CD4-positive, alpha-beta T cell treated with Interleukin-6 for 4 hours (primary cell): ENCODE data around the gene DUT.
"Not testable (repeated sequence)": the region's sequence is repeated elsewhere in the genome, so short reads cannot be mapped to it uniquely, and the experiment has no call there.

Source experiments
- DNase-seq: peaks from one replicate; pipeline ENCODE4 v3.0.0-alpha.2; 2020; ENCODE audit warnings: mixed read lengths

Gene DUT

DNA sequence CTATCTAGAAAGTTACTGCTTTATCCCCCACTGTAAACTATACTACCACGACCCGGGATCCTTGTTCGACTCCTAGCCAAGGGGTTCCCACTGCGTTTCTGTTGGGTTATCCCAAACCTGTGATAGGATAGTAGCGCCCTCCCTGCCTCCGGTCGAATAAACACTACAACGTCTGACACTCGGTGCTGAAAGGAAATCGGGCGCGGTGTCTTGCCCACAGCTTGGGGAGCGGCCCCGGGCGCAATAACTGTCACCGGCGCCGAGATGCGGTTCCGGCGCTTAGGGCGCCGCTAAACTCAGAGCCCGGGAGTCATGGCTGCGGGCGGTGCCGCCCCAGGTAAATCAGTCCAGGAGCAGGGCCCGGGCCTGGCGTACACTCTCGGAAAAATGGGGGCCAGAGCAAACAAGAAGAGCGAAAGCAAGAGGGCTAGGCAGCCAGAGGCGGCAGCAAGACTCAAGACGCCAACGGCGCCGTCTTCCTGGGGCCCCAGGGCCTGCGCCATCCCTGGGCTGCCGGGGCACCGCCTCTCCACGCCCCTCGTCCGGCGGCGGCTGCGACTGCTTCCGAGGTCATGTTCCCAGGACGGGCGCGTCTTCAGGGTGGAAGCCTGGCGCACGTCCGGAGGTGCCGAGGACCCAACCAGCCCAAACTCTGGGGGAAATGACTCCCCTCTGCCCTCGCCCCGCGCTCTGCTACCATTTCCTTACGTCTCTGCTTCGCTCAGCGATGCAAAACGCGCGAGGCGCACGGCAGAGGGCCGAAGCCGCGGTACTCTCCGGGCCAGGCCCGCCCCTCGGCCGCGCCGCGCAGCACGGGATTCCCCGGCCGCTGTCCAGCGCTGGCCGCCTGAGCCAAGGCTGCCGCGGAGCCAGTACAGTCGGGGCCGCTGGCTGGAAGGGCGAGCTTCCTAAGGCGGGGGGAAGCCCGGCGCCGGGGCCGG lies at the start of gene DUT:
TSS of gene DUT (plus strand) at position 575 of the 941 bp plus-strand sequence. CDS start at position 662, 87 bp downstream.
- peak; percentile 86 for DNase-seq

DNA sequence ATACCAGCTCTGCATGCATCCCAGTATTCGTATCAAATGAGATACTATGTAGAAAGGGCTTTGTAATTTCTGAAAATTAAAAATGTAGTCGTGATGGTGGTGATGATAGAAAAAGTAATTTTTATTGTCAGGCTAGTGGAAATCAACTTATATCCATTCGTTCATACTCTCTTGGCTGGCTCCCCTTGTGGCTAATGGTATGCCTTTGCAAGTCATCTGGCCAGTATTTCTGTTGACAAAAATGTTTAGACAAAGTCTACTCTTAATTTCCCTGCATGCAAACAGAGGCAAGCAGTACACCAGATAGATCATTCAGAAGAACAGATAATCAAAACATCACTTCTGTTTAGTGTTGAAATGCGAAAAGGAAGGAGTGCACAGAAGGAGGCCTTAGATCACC lies 49.6 kb upstream of the DUT start:
- DNase-seq: no peak

DNA sequence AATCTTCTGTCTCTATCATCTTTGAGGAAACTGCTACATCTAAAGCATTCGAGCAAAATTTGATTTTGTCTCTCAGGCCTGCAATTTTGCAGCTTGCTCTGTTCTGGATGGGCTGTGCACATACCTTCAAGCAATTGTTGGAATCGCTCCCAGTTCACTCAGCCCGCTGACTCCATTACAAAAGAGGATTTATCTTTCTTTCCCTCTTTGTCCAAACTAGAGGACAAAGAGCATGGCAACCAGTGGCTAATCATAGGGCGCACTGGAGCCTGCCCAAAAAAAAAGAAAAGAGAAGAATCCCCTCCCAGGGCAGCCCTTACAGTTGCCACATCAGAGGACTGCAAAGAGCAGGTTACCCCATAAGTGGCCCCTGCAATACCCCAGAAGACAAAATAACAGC lies 49.0 kb upstream of the DUT start:
- DNase-seq: no peak

DNA sequence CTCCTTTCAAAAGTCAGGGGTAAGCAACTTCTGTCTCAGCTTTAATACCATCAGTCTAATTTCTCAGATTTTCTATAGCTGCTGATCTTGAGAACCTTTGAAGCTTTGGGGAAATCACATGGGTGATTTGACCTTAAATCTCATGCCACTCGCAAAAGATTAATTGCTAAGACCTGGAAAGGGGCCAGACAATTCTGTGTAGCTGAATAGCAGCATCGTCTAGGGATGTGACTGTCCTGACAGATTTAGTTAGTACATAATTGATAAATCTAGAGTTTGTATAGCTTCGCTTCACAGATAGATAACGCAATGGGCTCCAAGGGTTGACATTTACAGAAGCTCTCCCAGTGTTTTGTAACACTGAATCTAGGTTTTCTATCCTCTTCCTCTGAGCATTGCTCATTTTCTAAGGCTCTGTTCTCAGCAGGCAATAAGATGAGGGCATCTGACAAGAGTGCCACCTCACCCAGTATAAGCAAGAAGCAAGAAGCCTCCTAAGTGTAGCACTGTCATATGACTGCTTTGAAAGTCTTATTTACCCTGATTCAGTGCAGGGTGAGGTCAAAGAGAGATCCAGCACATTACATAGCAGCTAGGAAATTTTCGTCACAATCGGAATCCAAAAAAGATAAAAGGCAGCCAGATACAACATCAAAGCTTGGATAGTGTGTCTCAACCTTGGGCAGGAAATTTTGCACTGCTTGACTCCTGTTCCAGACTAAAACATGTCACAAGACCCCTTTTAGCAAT lies 47.7 kb upstream of the DUT start:
- no peak for DNase-seq

DNA sequence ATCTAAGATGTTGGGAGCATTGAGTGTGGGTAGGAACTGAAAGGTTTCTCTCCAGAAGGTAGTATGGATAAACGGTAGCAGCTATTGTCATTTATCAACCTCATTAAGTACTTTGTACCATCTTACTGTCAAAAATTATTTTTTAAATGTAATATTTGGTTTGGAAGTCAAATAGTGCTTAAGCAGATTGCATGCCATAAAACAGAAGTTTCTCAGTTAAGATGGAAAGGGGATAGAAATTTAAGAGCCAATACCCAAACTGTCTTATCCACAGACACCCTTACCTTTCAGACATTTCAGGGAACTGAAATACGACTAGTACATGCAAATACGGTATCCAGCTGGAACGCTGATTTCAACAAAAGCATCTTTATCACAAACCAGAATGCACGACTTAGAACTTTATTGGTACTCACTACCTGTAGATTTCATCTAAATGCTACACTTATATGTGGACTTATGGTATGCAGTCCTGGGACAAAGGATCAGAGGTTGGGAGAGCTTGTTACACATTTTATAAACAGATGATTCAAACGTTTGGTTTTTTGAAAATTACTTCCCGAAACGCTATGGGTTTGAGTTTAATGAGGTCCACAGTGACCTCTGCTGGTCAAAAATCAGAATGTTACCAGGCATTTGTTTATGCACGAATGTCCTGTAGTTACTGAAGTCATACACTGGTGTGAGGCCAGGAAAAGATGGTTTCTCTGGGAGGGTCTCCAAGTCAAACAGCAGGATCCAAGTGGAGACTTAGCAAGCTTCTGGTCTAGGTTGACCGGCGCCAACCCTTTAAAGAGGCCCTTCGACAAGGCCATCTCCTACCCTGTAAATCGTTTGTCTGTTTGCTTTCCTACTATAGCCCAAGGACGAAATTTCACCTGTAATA lies 45.7 kb upstream of the DUT start:
- DNase-seq: peak; percentile 51

DNA sequence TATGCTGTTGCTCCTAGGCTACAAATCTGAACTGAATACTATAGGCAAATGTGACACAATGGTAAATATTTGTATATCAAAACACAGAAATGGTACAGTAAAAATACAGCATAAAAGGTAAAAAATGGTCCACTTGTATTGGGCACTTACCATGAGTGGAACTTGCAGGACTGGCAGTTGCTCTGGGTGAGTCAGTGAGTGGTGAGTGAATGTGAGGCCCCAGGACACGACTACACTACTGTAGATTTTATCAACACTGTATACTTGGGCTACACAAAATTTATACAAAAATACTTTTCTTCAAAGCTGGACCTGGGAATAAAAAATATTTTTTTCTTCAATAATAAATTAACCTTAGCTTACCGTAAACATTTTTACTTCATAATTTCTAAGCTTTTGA lies 41.6 kb upstream of the DUT start:
- no peak for DNase-seq

DNA sequence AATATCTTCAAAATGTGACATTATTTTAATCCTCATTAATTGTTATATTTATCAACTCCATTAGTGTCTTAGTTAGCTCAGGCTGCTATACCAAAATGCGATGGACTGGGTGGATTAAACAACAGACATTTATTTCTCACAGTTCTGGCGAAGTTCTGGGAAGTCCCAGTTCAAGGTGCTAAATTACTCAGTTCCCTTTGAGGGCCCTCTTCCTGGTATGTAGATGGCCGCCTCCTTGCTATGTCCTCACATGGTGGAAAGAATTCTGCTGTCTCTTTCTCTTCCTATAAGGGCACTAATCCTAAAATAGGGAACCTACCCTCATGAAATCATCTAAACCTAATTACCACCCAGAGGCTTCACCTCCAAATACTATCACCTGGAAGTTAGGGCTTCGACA lies 38.8 kb upstream of the DUT start:
- no peak for DNase-seq

DNA sequence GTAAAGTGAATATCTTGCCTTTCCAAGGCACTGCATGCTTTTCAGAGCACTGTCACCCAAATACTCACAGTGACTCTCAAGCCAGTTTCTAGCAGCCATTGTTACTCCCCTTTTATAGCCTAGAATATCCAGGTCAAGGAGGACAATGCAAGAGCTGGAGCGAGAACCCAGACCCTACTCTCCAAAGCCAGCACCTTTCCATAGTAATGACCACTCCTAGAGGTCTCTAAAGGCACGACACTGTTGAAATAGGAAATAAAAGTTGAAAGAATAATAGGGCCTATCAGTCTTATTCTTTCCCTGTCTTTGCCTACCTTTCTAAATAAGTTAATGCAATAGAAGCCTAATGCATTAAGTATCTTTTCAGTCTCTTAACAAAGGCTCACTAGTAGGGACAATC lies 33.6 kb upstream of the DUT start:
- no peak for DNase-seq

DNA sequence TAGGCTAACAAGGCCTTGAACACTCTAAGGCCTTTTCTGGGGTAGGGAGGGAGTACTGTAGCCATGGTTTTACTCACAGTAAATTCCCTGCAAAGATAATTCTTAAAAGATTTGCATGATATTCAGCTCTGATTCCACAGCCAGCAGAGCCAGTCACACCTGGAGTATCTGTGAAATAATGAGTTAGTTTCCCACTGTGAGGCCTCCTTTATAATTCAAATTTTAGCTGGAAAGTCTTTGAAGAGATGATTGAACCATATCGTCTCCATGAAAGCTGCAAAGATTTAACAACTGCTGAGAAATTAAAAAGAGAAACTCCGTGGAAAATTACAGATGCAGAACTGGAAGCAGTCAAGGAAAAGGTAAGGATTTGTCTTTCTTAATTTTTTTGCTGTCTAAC lies 32.3 kb upstream of the DUT start:
- no peak for DNase-seq

DNA sequence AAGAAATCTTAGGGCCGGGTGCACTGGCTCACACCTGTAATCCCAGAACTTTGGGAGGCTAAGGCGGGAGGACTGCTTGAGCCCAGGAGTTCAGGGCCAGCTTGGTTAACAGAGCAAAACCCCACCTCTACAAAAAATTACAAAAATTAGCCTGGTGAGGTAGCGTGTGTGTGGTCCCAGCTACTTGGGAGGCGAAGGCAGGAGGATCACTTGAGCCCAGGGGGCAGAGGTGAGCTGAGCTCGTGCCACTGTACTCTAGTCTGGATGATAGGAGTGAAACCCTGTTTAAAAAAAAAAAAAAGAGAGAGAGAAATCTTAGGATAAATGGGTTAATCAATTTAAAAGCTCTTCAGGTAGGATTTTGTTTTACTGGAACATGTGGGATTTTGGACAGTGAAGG lies 31.2 kb upstream of the DUT start:
- no peak for DNase-seq

DNA sequence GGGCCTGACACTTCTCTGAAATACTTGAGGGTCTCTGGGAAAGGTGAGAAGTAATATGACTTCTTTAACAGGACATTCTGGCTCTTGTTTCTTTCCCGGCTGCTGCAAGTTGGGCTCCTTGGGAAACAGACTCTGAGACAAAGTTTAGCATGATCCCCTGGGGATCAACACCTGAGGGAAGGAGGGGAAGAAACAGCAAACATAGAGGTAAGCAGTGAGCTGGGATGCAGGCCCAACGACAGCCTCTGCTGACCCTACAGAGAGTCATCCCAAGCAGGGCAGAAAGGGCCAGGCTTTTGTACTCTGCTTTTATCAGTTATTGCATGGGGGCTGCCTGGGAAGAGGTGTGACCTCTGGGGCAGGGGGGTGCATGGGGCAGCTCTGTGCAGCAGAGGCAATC lies 26.8 kb upstream of the DUT start:
- DNase-seq: no peak

DNA sequence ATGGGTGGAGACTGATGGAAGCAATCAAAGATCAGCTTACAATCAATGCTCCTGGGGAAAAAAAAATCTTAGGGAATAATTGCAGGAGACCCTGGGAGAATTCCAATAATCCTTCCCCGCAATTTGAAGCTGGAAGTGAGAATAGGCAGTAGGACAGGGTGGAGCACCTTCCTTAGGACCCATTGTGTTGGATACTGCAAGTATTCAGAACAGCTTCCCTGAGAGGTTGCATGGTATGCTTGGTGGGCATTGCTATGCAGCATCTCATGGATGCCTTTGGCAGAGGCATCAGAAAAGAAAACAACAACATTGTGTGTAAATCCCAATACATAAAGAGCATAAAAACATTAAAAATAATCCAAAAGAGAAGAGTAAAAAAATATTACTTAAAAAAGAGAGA lies 24.6 kb upstream of the DUT start:
- DNase-seq: no peak

DNA sequence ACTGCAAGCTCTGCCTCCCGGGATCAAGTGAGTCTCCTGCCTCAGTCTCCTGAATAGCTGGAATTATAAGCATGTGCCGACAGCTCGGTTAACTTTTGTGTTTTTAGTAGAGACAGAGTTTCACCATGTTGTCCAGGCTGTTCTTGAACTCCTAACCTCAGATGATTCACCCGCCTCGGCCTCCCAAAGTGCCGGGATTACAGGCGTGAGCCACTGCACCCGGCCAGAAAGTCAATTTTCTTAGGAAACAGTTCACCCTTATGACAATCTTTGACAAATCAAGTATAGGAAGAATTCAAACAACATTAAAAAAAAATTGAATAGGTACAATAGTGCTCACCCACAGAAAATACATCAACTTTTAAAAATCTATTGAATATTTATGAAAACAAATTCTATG lies 23.6 kb upstream of the DUT start:
- DNase-seq: no peak

DNA sequence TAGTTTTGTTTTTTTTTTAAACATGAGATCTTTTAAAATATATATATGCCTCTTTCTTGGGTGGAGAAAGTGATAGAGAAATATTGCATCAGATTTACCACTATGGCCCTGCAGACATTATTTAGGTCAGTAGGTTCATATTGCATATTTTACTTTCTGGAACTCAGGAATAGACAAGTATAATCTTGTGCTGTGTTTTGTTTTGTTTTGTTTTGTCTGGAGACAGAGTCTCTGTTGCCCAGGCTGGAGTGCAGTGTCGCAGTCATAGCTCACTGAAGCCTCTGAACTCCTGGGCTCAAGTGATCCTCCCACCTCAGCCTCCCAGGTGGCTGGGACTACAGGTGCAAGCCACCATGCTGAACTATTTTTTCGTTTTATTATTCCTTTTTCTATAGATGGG lies 21.5 kb upstream of the DUT start:
- DNase-seq: no peak

DNA sequence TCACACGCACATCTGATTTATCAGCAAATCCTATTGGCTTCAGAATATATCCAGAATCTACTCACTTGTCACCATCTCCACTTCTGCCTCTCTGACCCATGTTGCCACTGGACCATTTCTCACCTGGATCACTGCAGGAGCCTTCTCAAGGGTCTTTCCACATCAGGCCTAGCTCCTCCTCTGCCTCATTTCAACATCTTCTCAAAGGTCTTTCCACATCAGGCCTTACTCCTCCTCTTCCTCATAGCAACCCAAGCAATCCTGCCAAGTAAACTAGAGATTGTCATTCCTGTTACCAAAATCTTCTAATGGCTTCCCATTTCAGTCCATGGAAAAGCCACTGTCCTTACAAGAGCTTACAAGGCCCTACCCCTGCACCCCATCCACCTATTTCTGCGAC lies 18.0 kb upstream of the DUT start:
- DNase-seq: no peak

DNA sequence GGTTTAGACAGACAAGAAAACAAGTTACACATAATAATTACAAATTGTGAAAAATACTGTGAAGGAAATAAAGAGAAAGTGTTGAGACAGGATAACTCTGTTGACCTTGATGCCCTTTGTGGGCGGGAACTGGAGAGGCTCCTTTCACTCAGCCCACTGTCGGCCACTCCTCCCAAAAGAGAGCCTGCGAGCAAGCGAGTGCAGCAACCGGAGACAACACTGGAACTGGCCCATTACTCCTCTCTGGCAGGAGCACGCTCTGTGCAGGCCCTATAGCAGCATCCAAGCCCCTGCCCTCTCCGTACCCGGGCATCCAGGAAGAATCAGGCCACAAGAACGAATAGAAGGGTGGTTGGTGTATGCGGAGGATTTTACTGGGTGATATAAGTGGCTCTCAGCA lies 16.2 kb upstream of the DUT start:
- no peak for DNase-seq

DNA sequence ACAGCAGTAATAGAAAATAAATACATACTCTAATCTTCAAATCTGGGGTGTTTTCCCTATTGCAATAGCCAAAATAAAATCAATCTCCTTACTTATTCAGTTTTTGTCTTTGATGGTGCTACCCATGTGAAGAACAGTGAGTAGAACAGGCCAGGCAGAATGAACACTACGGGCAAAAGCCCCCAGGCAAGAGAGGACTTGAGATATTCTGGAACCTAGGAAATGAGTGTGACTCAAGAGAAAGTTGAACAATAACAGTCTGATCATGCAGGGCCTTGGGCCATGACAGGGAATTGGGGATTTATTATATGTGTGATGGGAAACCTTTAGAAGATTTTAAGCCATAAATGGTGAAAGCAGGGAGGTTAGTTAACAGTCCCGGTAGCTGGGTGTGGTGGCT lies 14.0 kb upstream of the DUT start:
- DNase-seq: no peak

DNA sequence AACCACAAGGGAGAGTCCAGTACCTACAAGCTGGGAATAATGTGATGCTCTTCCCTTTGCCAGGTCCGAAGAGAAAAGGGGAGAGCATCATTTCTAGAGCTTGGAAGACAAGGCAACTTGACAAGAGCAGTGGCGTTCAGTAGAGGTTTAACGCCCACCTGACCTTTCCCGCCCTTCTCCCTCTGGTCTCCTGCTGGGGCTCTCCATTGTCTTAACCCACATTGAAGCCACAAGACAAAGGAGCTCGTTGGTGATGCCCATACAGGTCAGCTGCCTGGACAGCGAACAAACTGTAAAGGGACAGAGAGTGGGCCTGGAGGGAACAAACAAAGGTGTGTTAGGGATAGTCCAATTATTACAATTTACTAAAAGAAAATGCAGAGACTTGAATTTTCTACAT lies 13.1 kb upstream of the DUT start:
- DNase-seq: no peak

DNA sequence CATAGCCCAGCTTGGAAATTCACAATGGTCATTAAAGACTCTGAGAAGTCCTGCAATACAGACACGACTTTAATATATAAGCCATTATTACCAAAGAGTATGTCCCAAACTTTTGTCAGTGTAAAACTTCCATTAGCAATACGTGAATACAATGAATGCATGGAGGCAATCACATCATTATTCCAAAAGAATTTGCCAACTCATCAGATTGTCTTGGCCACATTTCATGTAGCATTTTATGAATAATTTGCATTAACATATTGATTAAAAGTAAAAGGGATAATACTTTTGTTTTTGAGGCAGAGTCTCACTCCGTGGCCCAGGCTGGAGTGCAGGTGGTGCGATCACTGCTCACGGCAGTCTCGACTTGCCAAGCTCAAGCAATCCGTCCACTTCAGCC lies 7.9 kb upstream of the DUT start:
- no peak for DNase-seq

DNA sequence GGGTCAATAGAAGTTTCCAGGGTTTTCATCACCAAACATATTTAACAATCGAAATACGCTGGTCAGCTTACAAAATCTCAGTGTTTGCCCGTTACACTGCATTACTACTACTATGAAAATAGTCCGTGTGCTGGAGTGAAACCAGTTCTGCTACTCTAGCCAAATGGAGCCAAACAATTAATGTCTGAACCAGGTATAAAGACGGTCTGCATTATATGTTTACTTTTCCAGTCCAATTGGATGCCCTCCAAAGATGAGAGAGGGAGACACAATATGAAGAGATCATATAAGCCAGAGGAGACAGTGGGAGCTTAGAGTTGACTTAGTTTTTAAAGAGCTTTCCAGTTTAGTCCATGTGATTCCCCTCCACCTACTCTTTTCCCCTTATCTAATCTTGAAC lies 6.3 kb upstream of the DUT start:
- no peak for DNase-seq

DNA sequence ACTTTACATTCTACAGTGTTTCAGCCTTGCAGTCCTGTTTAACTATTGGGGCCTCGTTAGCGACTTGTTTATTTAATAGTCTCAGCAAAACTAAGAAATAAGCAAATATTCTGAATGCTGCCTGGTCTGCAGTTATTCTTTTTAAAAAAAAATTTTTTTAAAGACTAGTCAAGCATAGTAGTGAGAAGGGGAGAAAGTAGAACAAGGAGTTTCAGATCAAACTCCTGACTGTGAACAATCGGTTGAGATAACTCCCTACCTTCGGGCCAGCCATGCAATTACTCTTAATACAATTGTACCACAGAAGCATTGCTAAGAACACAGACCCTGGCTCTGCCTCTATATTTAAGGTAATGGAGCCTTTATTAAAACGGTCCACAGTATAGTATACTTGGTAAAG lies 5.8 kb upstream of the DUT start:
- no peak for DNase-seq

DNA sequence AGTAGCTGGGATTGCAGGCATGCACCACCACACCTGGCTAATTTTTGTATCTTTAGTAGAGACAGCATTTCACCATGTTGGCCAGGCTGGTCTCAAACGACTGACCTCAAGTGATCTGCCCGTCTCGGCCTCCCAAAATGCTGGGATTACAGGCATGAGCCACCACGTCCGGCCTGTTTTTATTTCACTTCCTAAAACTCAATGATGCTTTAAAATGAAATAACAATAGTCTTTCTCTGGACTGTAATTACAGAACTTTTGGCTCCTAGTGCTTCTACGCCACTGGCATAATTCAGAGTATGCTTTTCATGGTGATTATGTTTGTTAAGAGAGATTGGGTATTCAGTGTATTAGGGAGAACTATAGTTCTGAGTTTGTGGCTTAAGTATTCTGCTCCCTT lies 5.0 kb upstream of the DUT start:
- DNase-seq: not testable (repeated sequence)

DNA sequence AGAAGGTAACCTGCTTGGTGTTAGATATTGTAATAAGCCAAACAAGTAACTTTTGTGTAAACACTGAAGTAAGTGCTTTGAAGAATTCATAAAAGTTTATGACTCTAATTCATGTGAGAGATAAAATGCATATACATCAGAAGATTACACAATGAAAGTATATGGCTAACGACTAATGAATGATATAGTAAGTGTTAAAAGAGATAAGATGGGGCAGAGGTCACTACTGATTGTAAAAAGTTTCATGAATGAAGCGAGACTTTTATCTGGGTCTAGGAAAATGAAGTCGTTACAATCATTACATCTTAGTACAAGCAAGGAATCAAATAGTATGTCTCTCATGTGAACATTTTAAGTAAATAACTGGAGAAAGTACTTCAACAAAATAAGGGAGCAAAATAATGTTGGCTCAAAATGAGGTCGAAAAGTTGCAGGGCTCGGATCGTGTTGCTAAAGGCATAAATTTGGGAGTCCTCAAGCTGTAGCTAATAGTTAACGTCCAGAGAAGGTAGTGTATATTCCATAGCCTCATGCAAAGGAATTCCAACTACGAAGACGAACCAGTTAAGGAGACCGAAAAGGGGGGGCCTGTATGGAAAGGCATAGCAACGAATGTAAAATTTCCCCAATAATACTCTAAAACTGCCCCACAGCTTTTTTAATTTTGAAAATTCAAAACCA lies 984 bp upstream of the DUT start:
- DNase-seq: no peak
